H9 (cell line): ENCODE measurements around the gene PTGER3. TPM values are rescaled to one million over a fixed set of nuclear protein-coding genes. Genes with fewer than 3 reads are reported as not detected.

ENCODE experiments used
- DNase-seq: peaks from one replicate; pipeline ENCODE4 v3.0.0-alpha.2; 2017
- H2AFZ ChIP-seq: one replicate; pipeline ENCODE4 v1.6.1; 2013; ENCODE audit warnings: mild to moderate bottlenecking, low read length, control low read depth, moderate library complexity
- H2AK5ac ChIP-seq: 2 replicates; pipeline ENCODE4 v1.6.1; 2013; ENCODE audit warnings: low read length, control low read depth, mixed read lengths; ENCODE audit not compliant: insufficient read length
- H2BK120ac ChIP-seq: one replicate; pipeline ENCODE4 v1.6.1; 2013; ENCODE audit warnings: low read depth, mild to moderate bottlenecking, low read length, control low read depth, inconsistent platforms; ENCODE audit not compliant: poor library complexity, severe bottlenecking
- H2BK12ac ChIP-seq: 2 replicates; pipeline ENCODE4 v1.6.1; 2013; ENCODE audit warnings: low read length, control low read depth, mixed read lengths, low read depth; ENCODE audit not compliant: insufficient read length
- H2BK15ac ChIP-seq: 2 replicates; pipeline ENCODE4 v1.6.1; 2013; ENCODE audit warnings: low read depth, low read length, control low read depth
- H2BK20ac ChIP-seq: one replicate; pipeline ENCODE4 v1.6.1; 2013; ENCODE audit warnings: low read depth, mild to moderate bottlenecking, low read length, control low read depth, inconsistent platforms; ENCODE audit not compliant: poor library complexity, severe bottlenecking
- H2BK5ac ChIP-seq: 2 replicates; pipeline ENCODE4 v1.6.1; 2013; ENCODE audit warnings: low read length, control low read depth, mixed read lengths; ENCODE audit not compliant: insufficient read length
- H3K14ac ChIP-seq: 2 replicates; pipeline ENCODE4 v1.6.1; 2013; ENCODE audit warnings: low read length, control low read depth; ENCODE audit not compliant: insufficient read depth
- H3K18ac ChIP-seq: 2 replicates; pipeline ENCODE4 v1.6.1; 2013; ENCODE audit warnings: low read depth, mild to moderate bottlenecking, mixed read lengths, low read length, control low read depth; ENCODE audit not compliant: insufficient read length
- H3K23ac ChIP-seq: 2 replicates; pipeline ENCODE4 v1.6.1; 2013; ENCODE audit warnings: low read length, control low read depth, mixed read lengths, low read depth; ENCODE audit not compliant: insufficient read length
- H3K23me2 ChIP-seq: 2 replicates; pipeline ENCODE4 v1.6.1; 2013; ENCODE audit warnings: low read depth, mild to moderate bottlenecking, mixed read lengths, low read length, control low read depth; ENCODE audit not compliant: insufficient read length, poor library complexity, severe bottlenecking
- H3K27ac ChIP-seq: 2 replicates; pipeline ENCODE4 v1.5.1; 2013; ENCODE audit warnings: low read length, control low read depth, mixed read lengths, low read depth; ENCODE audit not compliant: insufficient read length
- H3K27me3 ChIP-seq: 2 replicates; pipeline ENCODE4 v1.6.1; 2013; ENCODE audit warnings: low read length, control low read depth, inconsistent platforms; ENCODE audit not compliant: insufficient read depth
- H3K4ac ChIP-seq: 2 replicates; pipeline ENCODE4 v1.6.1; 2013; ENCODE audit warnings: low read depth, mild to moderate bottlenecking, control low read depth, inconsistent platforms, low read length, moderate library complexity
- H3K4me1 ChIP-seq: 2 replicates; pipeline ENCODE4 v1.6.1; 2013; ENCODE audit warnings: low read length, control low read depth, inconsistent platforms; ENCODE audit not compliant: insufficient read depth
- H3K4me2 ChIP-seq: 2 replicates; pipeline ENCODE4 v1.6.1; 2013; ENCODE audit warnings: low read length, control low read depth, mixed read lengths; ENCODE audit not compliant: insufficient read length, insufficient read depth
- H3K56ac ChIP-seq: 2 replicates; pipeline ENCODE4 v1.6.1; 2013; ENCODE audit warnings: low read depth, mild to moderate bottlenecking, mixed read lengths, low read length, control low read depth; ENCODE audit not compliant: insufficient read length
- H3K79me1 ChIP-seq: 2 replicates; pipeline ENCODE4 v1.6.1; 2013; ENCODE audit warnings: low read depth, mild to moderate bottlenecking, moderate library complexity, low read length, control low read depth, inconsistent platforms; ENCODE audit not compliant: insufficient read depth, poor library complexity, severe bottlenecking
- H3K79me2 ChIP-seq: 2 replicates; pipeline ENCODE4 v1.6.1; 2013; ENCODE audit warnings: low read length, control low read depth, inconsistent platforms; ENCODE audit not compliant: insufficient read depth
- H3K9ac ChIP-seq: 2 replicates; pipeline ENCODE4 v1.6.1; 2013; ENCODE audit warnings: low read length, control low read depth, mixed read lengths; ENCODE audit not compliant: insufficient read length; ENCODE audit errors: extremely low read depth
- H3K9me3 ChIP-seq: one replicate; pipeline ENCODE4 v1.6.1; 2013; ENCODE audit warnings: low read depth, low read length, inconsistent platforms; ENCODE audit not compliant: control insufficient read depth
- H3T11ph ChIP-seq: one replicate; pipeline ENCODE4 v1.6.1; 2013; ENCODE audit warnings: mild to moderate bottlenecking, low read length, control low read depth, inconsistent platforms
- H4K20me1 ChIP-seq: one replicate; pipeline ENCODE4 v1.6.1; 2013; ENCODE audit not compliant: control insufficient read depth, insufficient read length, insufficient read depth
- H4K5ac ChIP-seq: 2 replicates; pipeline ENCODE4 v1.6.1; 2013; ENCODE audit warnings: low read depth, mild to moderate bottlenecking, mixed read lengths, low read length, control low read depth; ENCODE audit not compliant: insufficient read length
- H4K8ac ChIP-seq: replicated peaks from 2 replicates; pipeline ENCODE4 v1.6.1; 2013; ENCODE audit warnings: low read length, control low read depth, mixed read lengths, low read depth; ENCODE audit not compliant: insufficient read length
- H4K91ac ChIP-seq: 2 replicates; pipeline ENCODE4 v1.6.1; 2013; ENCODE audit warnings: low read depth, mild to moderate bottlenecking, moderate library complexity, mixed read lengths, low read length, control low read depth; ENCODE audit not compliant: insufficient read length
- H3K27ac Mint-ChIP-seq, 3 experiments: 2 replicates in 2 of 3; 3 replicates in 1 of 3; pipeline ENCODE4 v1.8.0; 2020 to 2021; ENCODE audit warnings: mixed read lengths in 3 of 3, mild to moderate bottlenecking in 1 of 3, moderate library complexity in 1 of 3
- H3K27me3 Mint-ChIP-seq: 2 replicates; pipeline ENCODE4 v1.8.0; 2021; ENCODE audit warnings: low read depth, mild to moderate bottlenecking, moderate library complexity, mixed read lengths
- H3K36me3 Mint-ChIP-seq, 3 experiments: 2 replicates in 2 of 3; 3 replicates in 1 of 3; pipeline ENCODE4 v1.8.0; 2020 to 2021; ENCODE audit warnings: low read depth in 3 of 3, mixed read lengths in 3 of 3; ENCODE audit not compliant: insufficient read depth in 1 of 3
- H3K4me1 Mint-ChIP-seq, 2 experiments: 2 replicates each; pipeline ENCODE4 v1.8.0; 2020; ENCODE audit warnings: mixed read lengths in 2 of 2
- H3K4me3 Mint-ChIP-seq, 2 experiments: 2 replicates in 1 of 2; 3 replicates in 1 of 2; pipeline ENCODE4 v1.8.0; 2020 to 2021; ENCODE audit warnings: mild to moderate bottlenecking in 2 of 2, mixed read lengths in 2 of 2, moderate library complexity in 1 of 2
- H3K9me3 Mint-ChIP-seq, 2 experiments: 2 replicates in 1 of 2; 3 replicates in 1 of 2; pipeline ENCODE4 v1.8.0; 2020; ENCODE audit warnings: mild to moderate bottlenecking in 2 of 2, mixed read lengths in 2 of 2, moderate library complexity in 1 of 2
- WGBS: extraction: QIAGEN DNeasy Blood & Tissue Kit; methylation state at CpG from one replicate; pipeline ENCODE4 v1.1.7; 2013; ENCODE audit warnings: missing lambda C conversion rate, low lambda C conversion rate, mixed read lengths; ENCODE audit not compliant: insufficient read length; ENCODE audit errors: extremely low coverage; 5-methylcytosine and 5-hydroxymethylcytosine counted together
- total RNA-seq: library from RNA; stranded (reverse); gene quantifications from 2 replicates; pipeline ENCODE4 v1.2.1, GENCODE V29; 2021
- TF ChIP-seq, protein P1 (sequence below): fragments of 200-600 bp; sonication (generic); conservative IDR thresholded peaks from 3 replicates; pipeline ENCODE4 v1.8.0; 2021; ENCODE audit warnings: antibody characterized with exemption, mild to moderate bottlenecking

The PTGER3 gene
- total RNA-seq, 1 experiment from 2014 or later, result 0.26 TPM

DNA sequence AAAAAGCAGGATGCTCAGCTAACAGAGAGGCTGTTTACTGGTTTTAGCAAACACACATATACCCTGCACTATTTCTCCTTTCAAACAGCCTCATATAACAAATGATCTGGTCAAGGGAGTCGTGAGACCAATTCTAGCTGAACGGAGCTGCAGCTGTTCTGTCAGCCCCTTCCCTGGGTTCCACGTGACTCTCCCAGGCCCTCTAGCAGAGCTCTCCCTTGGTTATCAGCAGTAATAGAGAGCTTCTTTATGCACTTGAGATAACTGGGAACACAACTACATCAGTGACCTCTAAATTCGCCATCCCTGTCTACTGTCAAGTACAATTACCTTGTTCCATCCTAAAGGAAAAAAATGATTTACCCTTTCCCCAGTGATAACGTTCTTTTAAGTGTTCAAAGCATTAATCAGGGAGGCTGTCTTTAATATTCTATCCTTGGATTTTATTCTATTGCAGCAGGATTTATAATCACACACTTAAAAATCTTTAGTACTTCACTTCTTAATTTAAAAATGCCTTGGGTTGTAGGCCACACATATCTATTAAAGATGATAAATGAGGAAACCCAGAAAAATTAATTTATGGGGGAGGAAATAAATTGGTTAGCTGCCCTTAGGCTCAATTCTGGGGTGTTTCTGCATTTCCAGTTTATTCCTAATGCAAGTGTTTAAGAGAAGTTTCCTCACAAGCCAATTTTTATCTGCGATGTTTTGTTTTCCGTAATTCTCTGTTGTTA, 28.2 kb downstream of the PTGER3 start:
- H3K27ac ChIP-seq, result no peak overlapping the region
- no CpG with 5 or more reads among the region's 7 CpGs for WGBS

More for the DNA sequence above, 28.2 kb downstream of the PTGER3 start:
- Histone ChIP-seq H2AK5ac (no peak overlapping the region), H3K4me2 (no peak overlapping the region), H3K4ac (no peak overlapping the region), H2BK12ac (no peak overlapping the region), H4K8ac (no peak overlapping the region), H3K9me3 (no peaks in the 10 kb centered on the region), H4K20me1 (no peaks in the 10 kb centered on the region), H3K79me1 (no peaks in the 10 kb centered on the region), H2BK120ac (no peak overlapping the region), H3K23me2 (no peaks in the 10 kb centered on the region), H3K4me1 (no peaks in the 10 kb centered on the region), H3K56ac (no peak overlapping the region), H3K79me2 (no peaks in the 10 kb centered on the region), H3K9ac (no peak overlapping the region), H3K18ac (no peak overlapping the region), H3K23ac (no peak overlapping the region), H3K27me3 (no peaks in the 10 kb centered on the region), H2BK15ac (no peak overlapping the region), H4K91ac (no peak overlapping the region), H2BK20ac (no peak overlapping the region), H3K14ac (no peak overlapping the region), H2BK5ac (no peak overlapping the region), H3T11ph (no peak overlapping the region), H2AFZ (no peak overlapping the region), H4K5ac (no peak overlapping the region)
- Mint-ChIP-seq H3K9me3 (no peaks in the 10 kb centered on the region), H3K27ac (no peak overlapping the region), H3K27me3 (no peaks in the 10 kb centered on the region), H3K4me3 (no peak overlapping the region), H3K36me3 (no peaks in the 10 kb centered on the region), H3K4me1 (no peaks in the 10 kb centered on the region)
- TF ChIP-seq, protein P1, sequence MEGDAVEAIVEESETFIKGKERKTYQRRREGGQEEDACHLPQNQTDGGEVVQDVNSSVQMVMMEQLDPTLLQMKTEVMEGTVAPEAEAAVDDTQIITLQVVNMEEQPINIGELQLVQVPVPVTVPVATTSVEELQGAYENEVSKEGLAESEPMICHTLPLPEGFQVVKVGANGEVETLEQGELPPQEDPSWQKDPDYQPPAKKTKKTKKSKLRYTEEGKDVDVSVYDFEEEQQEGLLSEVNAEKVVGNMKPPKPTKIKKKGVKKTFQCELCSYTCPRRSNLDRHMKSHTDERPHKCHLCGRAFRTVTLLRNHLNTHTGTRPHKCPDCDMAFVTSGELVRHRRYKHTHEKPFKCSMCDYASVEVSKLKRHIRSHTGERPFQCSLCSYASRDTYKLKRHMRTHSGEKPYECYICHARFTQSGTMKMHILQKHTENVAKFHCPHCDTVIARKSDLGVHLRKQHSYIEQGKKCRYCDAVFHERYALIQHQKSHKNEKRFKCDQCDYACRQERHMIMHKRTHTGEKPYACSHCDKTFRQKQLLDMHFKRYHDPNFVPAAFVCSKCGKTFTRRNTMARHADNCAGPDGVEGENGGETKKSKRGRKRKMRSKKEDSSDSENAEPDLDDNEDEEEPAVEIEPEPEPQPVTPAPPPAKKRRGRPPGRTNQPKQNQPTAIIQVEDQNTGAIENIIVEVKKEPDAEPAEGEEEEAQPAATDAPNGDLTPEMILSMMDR, result no peak
- no peak for DNase-seq
